Natural killer cell (primary cell): ENCODE results near the gene CAND2. TPM values are rescaled to one million over a fixed set of nuclear protein-coding genes. Genes with fewer than 3 reads are reported as not detected.
"Not testable (repeated sequence)": the region's sequence is repeated elsewhere in the genome, so short reads cannot be mapped to it uniquely, and the experiment has no call there.

Experiments used
- ATAC-seq, 3 donors: fragments of 150-1000 bp in 2 of 3; fragments of 200-7000 bp in 1 of 3; cut with Tn5 transposase; 1 replicate in 1 of 3; 2 replicates in 2 of 3; pipeline ENCODE4 v1.10.0; 2021; ENCODE audit warnings: mild to moderate bottlenecking in 2 of 3, moderate library complexity in 2 of 3
- DNase-seq, 2 donors: peaks; one replicate each; pipeline versions ENCODE4 v3.0.0 to v3.0.0-alpha.2; 2013 to 2021; ENCODE audit warnings: mixed read lengths in 1 of 2
- H3K27ac ChIP-seq: one replicate; pipeline ENCODE4 v1.5.1; 2013; ENCODE audit warnings: mild to moderate bottlenecking, low read length
- H3K27me3 ChIP-seq: one replicate; pipeline ENCODE4 v1.6.1; 2013; ENCODE audit warnings: low read length; ENCODE audit not compliant: control insufficient read depth, insufficient read depth
- H3K36me3 ChIP-seq: one replicate; pipeline ENCODE4 v1.6.1; 2013; ENCODE audit warnings: low read length; ENCODE audit not compliant: control insufficient read depth, insufficient read depth
- H3K4me1 ChIP-seq: one replicate; pipeline ENCODE4 v1.6.1; 2013; ENCODE audit warnings: low read length; ENCODE audit not compliant: control insufficient read depth, insufficient read depth
- H3K4me3 ChIP-seq: one replicate; pipeline ENCODE4 v1.5.1; 2013; ENCODE audit warnings: low read length
- H3K9me3 ChIP-seq: one replicate; pipeline ENCODE4 v1.6.1; 2013; ENCODE audit warnings: low read length; ENCODE audit not compliant: control insufficient read depth, insufficient read depth
- H3K27ac Mint-ChIP-seq, 2 donors: one replicate each; pipeline ENCODE4 v1.8.0; 2022; ENCODE audit warnings: mild to moderate bottlenecking in 2 of 2, mixed read lengths in 2 of 2, moderate library complexity in 1 of 2
- H3K27me3 Mint-ChIP-seq, 2 donors: one replicate each; pipeline ENCODE4 v1.8.0; 2022; ENCODE audit warnings: low read depth in 2 of 2, mixed read lengths in 2 of 2
- H3K36me3 Mint-ChIP-seq: one replicate; pipeline ENCODE4 v1.8.0; 2022; ENCODE audit warnings: mixed read lengths
- H3K4me1 Mint-ChIP-seq, 2 donors: one replicate each; pipeline ENCODE4 v1.8.0; 2022; ENCODE audit warnings: mixed read lengths in 2 of 2
- H3K4me3 Mint-ChIP-seq: one replicate; pipeline ENCODE4 v1.8.0; 2022; ENCODE audit warnings: mild to moderate bottlenecking, moderate library complexity, mixed read lengths
- H3K9me3 Mint-ChIP-seq, 2 donors: one replicate each; pipeline ENCODE4 v1.8.0; 2022; ENCODE audit warnings: mixed read lengths in 2 of 2
- WGBS: methylation state at CpG from one replicate; pipeline ENCODE4 v1.1.7; 2013; ENCODE audit warnings: missing lambda C conversion rate; ENCODE audit not compliant: insufficient coverage; 5-methylcytosine and 5-hydroxymethylcytosine counted together
- intact Hi-C: fragments of 100-400 bp; cut with micrococcal nuclease; formaldehyde crosslinking; loops from one replicate; pipeline ENCODE4 v1.14.2; 2022
- total RNA-seq, 4 donors: library from RNA; stranded (reverse); fragments of 120-200 nt in 1 of 4; gene quantifications; one replicate each; pipeline versions ENCODE4 v1.2.3 to v1.2.4, GENCODE V29; 2013 to 2022
- TF ChIP-seq, protein P1 (sequence below): fragments of 200-600 bp; IDR thresholded peaks from one replicate; pipeline ENCODE4 v1.8.0; 2022; ENCODE audit warnings: antibody characterized with exemption

CAND2 gene
- total RNA-seq, 3 donors from 2014 or later (not counting 1 experiment from before 2014, with no cell fraction given): 0.52 to 1.3 (median 1.2) TPM

DNA sequence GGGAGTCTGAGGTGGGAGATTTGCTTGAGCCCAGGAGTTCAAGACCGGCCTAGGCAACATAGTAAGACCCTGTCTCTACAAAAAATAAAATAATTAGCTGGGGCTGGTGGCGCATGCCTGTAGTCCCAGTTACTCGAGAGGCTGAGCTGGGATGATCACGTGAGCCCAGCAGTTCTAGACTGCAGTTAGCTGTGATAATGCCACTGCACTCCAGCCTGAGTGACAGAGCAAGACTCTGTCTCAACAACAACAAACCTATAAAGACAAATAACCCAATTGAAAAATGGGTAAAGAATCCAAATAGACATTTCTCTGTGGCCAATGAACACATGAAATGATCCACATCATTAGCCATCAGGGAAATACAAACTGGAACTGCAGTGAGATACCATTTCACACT lies 46.0 kb downstream of the CAND2 start:
- no peak overlapping the region for H3K4me3 ChIP-seq
- H3K4me3 Mint-ChIP-seq: peak overlapping the region; percentile 28
- TF ChIP-seq, protein P1, sequence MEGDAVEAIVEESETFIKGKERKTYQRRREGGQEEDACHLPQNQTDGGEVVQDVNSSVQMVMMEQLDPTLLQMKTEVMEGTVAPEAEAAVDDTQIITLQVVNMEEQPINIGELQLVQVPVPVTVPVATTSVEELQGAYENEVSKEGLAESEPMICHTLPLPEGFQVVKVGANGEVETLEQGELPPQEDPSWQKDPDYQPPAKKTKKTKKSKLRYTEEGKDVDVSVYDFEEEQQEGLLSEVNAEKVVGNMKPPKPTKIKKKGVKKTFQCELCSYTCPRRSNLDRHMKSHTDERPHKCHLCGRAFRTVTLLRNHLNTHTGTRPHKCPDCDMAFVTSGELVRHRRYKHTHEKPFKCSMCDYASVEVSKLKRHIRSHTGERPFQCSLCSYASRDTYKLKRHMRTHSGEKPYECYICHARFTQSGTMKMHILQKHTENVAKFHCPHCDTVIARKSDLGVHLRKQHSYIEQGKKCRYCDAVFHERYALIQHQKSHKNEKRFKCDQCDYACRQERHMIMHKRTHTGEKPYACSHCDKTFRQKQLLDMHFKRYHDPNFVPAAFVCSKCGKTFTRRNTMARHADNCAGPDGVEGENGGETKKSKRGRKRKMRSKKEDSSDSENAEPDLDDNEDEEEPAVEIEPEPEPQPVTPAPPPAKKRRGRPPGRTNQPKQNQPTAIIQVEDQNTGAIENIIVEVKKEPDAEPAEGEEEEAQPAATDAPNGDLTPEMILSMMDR: no peak
- H3K27me3 Mint-ChIP-seq: no peaks in the 10 kb centered on the region
- peaks cover 42 to 43% of the 10 kb centered on the region in 2 donors for H3K4me1 Mint-ChIP-seq
- peaks cover 23% of the 10 kb centered on the region for H3K36me3 ChIP-seq
- no peaks in the 10 kb centered on the region for H3K9me3 Mint-ChIP-seq
- peak overlapping the region; percentile 97 to 99 for H3K27ac Mint-ChIP-seq
- H3K27me3 ChIP-seq: no peaks in the 10 kb centered on the region
- no peak for ATAC-seq
- H3K4me1 ChIP-seq: peaks cover 27% of the 10 kb centered on the region
- intact Hi-C loops: loop anchor here (10.0 kb wide), 1 partner anchor 1812 kb away; the partner anchor contains the start of gene CCDC174
- WGBS: 96% methylated on average over 3 of the region's 4 CpGs
- no peaks in the 10 kb centered on the region for H3K9me3 ChIP-seq
- H3K27ac ChIP-seq: peak overlapping the region; percentile 94
- peaks cover 13% of the 10 kb centered on the region for H3K36me3 Mint-ChIP-seq
- no peak for DNase-seq

DNA sequence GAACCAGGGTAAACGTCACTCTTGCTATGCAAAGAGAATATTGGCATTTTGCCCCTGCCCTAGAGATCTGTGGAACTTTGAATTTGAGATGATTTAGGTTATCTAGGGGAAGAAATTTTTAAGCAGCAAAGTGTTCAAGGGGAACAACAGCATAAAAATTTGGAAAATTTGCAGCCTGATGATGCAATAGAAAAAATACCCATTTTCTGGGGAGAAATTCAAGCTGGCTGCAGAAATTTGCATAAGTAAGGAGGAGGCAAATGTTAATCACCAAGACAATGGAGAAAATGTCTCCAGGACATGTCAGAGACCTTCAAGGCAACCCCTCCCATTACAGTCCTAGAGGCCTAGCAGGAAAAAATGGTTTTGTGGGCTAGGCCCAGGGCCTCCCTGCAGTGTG lies 49.3 kb downstream of the CAND2 start:
- Mint-ChIP-seq H3K4me3 (no peak overlapping the region), H3K27ac (no peak overlapping the region), H3K9me3 (no peaks in the 10 kb centered on the region), H3K4me1 (peaks cover 9 to 10% of the 10 kb centered on the region in 2 donors), H3K36me3 (no peaks in the 10 kb centered on the region), H3K27me3 (no peaks in the 10 kb centered on the region)
- peaks cover 7% of the 10 kb centered on the region for H3K4me1 ChIP-seq
- no peaks in the 10 kb centered on the region for H3K36me3 ChIP-seq
- TF ChIP-seq, protein P1: no peak
- H3K27ac ChIP-seq: no peak overlapping the region
- H3K4me3 ChIP-seq: no peak overlapping the region
- H3K27me3 ChIP-seq: no peaks in the 10 kb centered on the region
- DNase-seq (no peak), ATAC-seq (no peak)
- intact Hi-C loops: loop anchor here (10.0 kb wide), 1 partner anchor 1809 kb away; the partner anchor contains the start of gene CCDC174
- 62% methylated on average over 1 of the region's 1 CpG for WGBS
- H3K9me3 ChIP-seq: no peaks in the 10 kb centered on the region

DNA sequence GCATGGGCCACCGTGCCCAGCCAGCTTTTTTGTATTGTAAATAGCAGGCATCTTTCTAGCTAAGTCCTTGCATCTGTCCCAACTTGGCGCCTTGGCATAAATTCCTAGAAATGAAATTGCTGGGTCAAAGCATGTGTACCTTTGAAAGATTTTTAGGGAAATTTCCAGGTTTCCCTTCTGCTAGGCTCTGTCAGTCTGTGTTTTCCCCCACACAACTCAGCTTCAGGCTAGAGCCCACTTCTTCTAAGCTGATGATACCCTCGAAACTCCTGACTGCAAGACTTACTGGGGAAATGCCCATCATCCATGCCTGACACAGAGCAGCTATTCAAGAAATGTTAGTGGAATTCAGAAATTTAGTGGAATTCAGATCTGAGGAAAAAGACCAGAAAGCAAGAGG lies 55.7 kb downstream of the CAND2 start:
- no peak overlapping the region for H3K4me3 ChIP-seq
- ATAC-seq (no peak), DNase-seq (no peak)
- 75% methylated on average over 3 of the region's 3 CpGs for WGBS
- Mint-ChIP-seq H3K27me3 (peaks cover 12 to 16% of the 10 kb centered on the region in 2 donors), H3K36me3 (no peaks in the 10 kb centered on the region), H3K4me1 (no peaks in the 10 kb centered on the region), H3K9me3 (no peaks in the 10 kb centered on the region), H3K27ac (no peak overlapping the region), H3K4me3 (no peak overlapping the region)
- TF ChIP-seq, protein P1: no peak
- intact Hi-C loops: no loop called here
- H3K27me3 ChIP-seq: no peaks in the 10 kb centered on the region
- no peak overlapping the region for H3K27ac ChIP-seq
- H3K36me3 ChIP-seq: no peaks in the 10 kb centered on the region
- H3K4me1 ChIP-seq: no peaks in the 10 kb centered on the region
- no peaks in the 10 kb centered on the region for H3K9me3 ChIP-seq

DNA sequence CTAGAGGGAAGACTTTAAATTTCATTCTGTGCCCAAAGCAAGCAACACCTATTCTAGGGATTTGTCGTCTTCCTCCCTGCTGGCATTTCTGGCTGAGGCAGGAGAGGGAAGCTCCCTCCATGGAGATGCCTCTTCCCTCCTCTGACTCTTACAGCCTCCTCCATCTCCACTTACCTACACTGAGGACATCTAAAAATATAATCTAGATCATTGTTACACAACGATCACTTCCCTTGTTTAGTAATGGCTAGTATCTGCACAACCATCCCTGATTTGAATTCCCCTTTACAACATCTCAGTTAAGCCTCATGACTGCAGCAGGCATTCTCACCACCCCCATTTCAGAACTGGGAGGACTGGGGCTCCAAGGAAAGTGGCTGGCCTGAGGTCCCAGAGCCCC lies 57.4 kb downstream of the CAND2 start:
- H3K4me1 ChIP-seq, ATAC-seq, H3K4me3 ChIP-seq, H3K4me3 Mint-ChIP-seq, H3K27ac ChIP-seq, intact Hi-C loops, H3K36me3 Mint-ChIP-seq, DNase-seq, H3K4me1 Mint-ChIP-seq, H3K27me3 ChIP-seq, H3K9me3 Mint-ChIP-seq, H3K36me3 ChIP-seq, H3K9me3 ChIP-seq, H3K27ac Mint-ChIP-seq: not testable (repeated sequence)
- WGBS: 70% methylated on average over 2 of the region's 2 CpGs
- peaks cover 12 to 16% of the 10 kb centered on the region in 2 donors for H3K27me3 Mint-ChIP-seq
